SK-N-SH treated with all-trans-retinoic acid at 6 μM for 48 hours (cell line): ENCODE data around the gene LEFTY1.

Experiments used
- TOX ChIP-seq: fragments of 250-450 bp; sonication (Bioruptor Pico); IDR thresholded peaks from 2 replicates; pipeline ENCODE4 v1.8.0; 2021; ENCODE audit warnings: mild to moderate bottlenecking, moderate library complexity, borderline replicate concordance
- ZFP3 ChIP-seq: fragments of 250-450 bp; sonication (Bioruptor Pico); IDR thresholded peaks from 2 replicates; pipeline ENCODE4 v1.5.0; 2020; ENCODE audit warnings: mild to moderate bottlenecking, moderate library complexity
- ZNF565 ChIP-seq: fragments of 450-650 bp; formaldehyde crosslinking; conservative IDR thresholded peaks from 2 replicates; pipeline ENCODE4 v1.5.0; 2020; ENCODE audit warnings: low read depth, mild to moderate bottlenecking, moderate library complexity
- TF ChIP-seq, protein P1 (sequence below): fragments of 250-450 bp; sonication (Bioruptor Pico); IDR thresholded peaks from 2 replicates; pipeline ENCODE4 v1.8.0; 2020; ENCODE audit warnings: mild to moderate bottlenecking, moderate library complexity, borderline replicate concordance

DNA sequence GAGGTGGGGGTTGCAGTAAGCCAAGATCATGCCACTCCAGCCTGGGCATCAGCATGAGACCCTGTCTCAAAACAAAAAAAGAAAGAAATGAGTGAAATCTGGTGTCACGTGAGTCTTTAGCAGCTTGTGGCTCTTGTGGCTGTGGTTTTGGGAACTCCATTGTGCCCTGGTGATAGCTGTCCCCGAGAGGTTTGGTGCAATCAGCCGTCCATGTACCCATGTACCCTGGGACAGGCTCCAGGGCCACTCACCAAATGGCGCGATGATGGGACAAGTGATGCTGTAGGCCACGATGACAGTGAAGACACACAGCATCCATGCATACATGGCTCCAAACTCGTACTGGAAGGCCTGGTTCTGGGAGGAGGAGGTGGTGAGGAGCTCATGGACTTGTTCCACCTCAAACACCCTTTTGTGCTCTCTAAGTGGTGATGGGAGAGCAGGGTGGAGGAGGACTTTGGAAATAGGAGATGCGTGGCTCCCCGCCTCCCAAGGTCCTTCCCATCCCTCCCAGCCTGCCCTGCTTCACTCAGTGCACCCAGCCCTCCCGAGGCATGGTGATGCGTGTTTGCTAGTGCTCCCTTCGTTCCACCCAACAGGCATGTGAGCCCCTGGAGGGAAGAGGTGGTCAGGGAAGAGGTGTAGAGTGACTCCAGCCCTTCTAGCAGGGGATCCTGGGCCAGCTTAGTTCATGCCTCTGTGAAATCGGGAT, 36.4 kb downstream of the LEFTY1 start:
- no peak for TF ChIP-seq TOX (CRISPR knock-in tag)
- TF ChIP-seq, protein P1, sequence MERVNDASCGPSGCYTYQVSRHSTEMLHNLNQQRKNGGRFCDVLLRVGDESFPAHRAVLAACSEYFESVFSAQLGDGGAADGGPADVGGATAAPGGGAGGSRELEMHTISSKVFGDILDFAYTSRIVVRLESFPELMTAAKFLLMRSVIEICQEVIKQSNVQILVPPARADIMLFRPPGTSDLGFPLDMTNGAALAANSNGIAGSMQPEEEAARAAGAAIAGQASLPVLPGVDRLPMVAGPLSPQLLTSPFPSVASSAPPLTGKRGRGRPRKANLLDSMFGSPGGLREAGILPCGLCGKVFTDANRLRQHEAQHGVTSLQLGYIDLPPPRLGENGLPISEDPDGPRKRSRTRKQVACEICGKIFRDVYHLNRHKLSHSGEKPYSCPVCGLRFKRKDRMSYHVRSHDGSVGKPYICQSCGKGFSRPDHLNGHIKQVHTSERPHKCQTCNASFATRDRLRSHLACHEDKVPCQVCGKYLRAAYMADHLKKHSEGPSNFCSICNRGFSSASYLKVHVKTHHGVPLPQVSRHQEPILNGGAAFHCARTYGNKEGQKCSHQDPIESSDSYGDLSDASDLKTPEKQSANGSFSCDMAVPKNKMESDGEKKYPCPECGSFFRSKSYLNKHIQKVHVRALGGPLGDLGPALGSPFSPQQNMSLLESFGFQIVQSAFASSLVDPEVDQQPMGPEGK (CRISPR knock-in tag), result no peak
- no peak for TF ChIP-seq ZFP3 (CRISPR knock-in tag)
- no peak for TF ChIP-seq ZNF565 (CRISPR knock-in tag)
